ENCODE results near the gene CCDC146. TPM values are rescaled to one million over a fixed set of nuclear protein-coding genes. Genes with fewer than 3 reads are reported as not detected.
"Not testable (repeated sequence)": the region's sequence is repeated elsewhere in the genome, so short reads cannot be mapped to it uniquely, and the experiment has no call there.

The CCDC146 gene
- total and polyA plus RNA-seq, 10 of the 15 experiments (the other 5 are each of a cell fraction or from before 2014, with no cell fraction given) = 0.28 to 5.3 (median 1.3) TPM

DNA sequence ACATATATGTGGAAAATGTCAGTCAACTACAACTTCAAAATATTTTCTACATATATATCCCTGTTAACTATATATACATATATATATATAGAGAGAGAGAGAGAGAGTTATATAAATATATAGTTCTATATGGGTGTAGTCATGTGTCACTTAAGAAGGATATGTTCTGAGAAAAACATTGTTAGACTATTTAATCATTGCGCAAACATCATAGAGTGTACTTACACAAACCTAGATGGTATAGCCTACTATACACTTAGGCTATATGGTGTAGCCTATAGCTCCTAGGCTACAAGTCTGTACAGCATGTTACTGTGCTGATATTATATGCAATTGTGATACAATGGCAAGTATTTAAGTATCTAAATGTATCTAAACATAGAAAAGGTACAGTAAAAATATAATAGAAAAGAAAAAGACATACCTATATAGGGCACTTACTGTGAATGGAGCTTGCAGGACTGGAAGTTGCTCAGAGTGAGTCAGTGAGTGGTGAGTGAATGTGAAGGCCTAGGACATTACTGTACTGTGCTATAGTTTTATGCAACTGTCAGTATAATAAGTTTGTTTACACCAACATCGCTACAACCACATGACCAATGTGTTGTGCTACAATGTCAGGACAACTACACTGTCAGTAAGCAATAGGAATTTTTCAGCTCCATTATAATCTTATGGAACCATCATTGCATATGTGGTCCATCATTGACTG, 95.2 kb downstream of the CCDC146 start:
- no peak overlapping the region for H2AFZ ChIP-seq (ENCODE audit: control insufficient read depth, low read depth, low read length)
- WGBS (ENCODE audit: insufficient coverage, insufficient replicate concordance, low lambda C conversion rate, missing lambda C conversion rate) = 97% methylated on average over 2 of the region's 2 CpGs
- no peaks in the 10 kb centered on the region for H3K4me1 ChIP-seq (ENCODE audit: control insufficient read depth, insufficient read depth, low read length)
- in situ Hi-C loops (cut with MboI) (no loop called here), intact Hi-C loops (cut with micrococcal nuclease; ENCODE audit: unreplicated experiment) (no loop called here)
- no peak overlapping the region for H3K4me2 ChIP-seq (ENCODE audit: control insufficient read depth, insufficient read depth)
- H4K20me1 ChIP-seq (ENCODE audit: control insufficient read depth, insufficient read depth) = no peaks in the 10 kb centered on the region
- H3K79me2 ChIP-seq (ENCODE audit: control insufficient read depth, insufficient read depth, low read length) = no peaks in the 10 kb centered on the region
- H3K9ac ChIP-seq (ENCODE audit: control insufficient read depth, insufficient read depth, low read length) = no peak overlapping the region
- SMC1A ChIA-PET (ENCODE audit: uncharacterized antibody, unreplicated experiment) = interaction anchor here (0.5 to 2.0 kb wide), 6 partner anchors 11 to 225 kb away, joined by 3 to 6 read pairs (median 4); no protein-coding TSS in a partner anchor
- TF ChIP-seq, protein P1, sequence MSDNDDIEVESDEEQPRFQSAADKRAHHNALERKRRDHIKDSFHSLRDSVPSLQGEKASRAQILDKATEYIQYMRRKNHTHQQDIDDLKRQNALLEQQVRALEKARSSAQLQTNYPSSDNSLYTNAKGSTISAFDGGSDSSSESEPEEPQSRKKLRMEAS (IDR thresholded peaks at IDR 0.05; ENCODE audit: low read depth, low read length) = no peak
- TF ChIP-seq RUNX3 (IDR thresholded peaks at IDR 0.05; ENCODE audit: low read length) = no peak
- no peak for TF ChIP-seq YBX1 (IDR thresholded peaks at IDR 0.05)
- no peak for TF ChIP-seq MYB (IDR thresholded peaks at IDR 0.05; ENCODE audit: borderline replicate concordance, low read depth, low read length)
- BruUV-seq (replicated peaks) = no TSS peak
- RAD21 ChIA-PET (ENCODE audit: unreplicated experiment) = interaction anchor here (1.3 kb wide), 1 partner anchor 30 kb away, joined by 4 read pairs; no protein-coding TSS in a partner anchor
- no peak overlapping the region for H3K4me3 ChIP-seq
- FAIRE-seq = no peak
- H3K36me3 ChIP-seq (ENCODE audit: control insufficient read depth in 2 of 2, insufficient read depth in 2 of 2, low read length in 1 of 2) = no peaks in the 10 kb centered on the region
- CTCF ChIA-PET = interaction anchor here (2.9 kb wide), 1 partner anchor 29 kb away, joined by 9 read pairs; no protein-coding TSS in a partner anchor
- POLR2A ChIA-PET = no interaction called here
- no peak for ATAC-seq
- H3K27me3 ChIP-seq (replicated peaks in 1 of 2; ENCODE audit: control insufficient read depth in 2 of 2, insufficient read depth in 2 of 2, low read length in 1 of 2) = no peaks in the 10 kb centered on the region
- DNase-seq (ENCODE audit: low read depth, low spot score) = no peak
- H3K27ac ChIP-seq (ENCODE audit: control insufficient read depth, insufficient read depth) = no peak overlapping the region
- peaks cover 1% of the 10 kb centered on the region; the same call in 2 of the 3 replicates for H3K9me3 ChIP-seq (replicated peaks; ENCODE audit: control insufficient read depth, insufficient read depth, low read length)

DNA sequence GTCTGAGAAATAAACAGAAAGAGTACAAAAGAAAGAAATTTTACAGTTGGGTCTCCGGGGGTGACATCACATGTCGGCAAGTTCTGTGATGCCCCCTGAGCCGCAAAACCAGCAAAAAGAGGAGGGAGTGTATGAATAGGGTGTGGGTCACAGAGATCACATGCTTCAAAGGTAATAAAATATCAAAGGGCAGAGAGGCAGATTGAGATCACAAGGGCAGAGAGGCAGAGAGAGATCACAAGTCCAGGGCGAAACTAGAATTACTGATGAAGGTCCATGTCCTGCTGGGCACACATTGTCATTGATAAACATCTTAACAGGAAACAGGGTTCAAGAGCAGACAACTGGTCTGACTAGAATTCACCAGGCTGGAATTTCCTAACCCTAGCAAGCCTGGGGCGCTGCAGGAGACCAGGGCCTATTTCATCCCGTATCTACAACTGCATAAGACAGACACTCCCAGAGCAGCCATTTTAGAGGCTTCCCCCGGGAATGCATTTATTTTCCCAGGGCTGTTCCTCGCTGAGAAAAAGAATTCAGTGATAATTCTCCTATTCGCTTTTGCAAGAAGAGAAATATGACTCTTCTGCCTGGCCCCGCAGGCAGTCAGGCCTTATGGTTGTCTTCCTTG, 97.4 kb downstream of the CCDC146 start:
- H3K4me3 ChIP-seq; H3K79me2 ChIP-seq (ENCODE audit: control insufficient read depth, insufficient read depth, low read length); H3K4me2 ChIP-seq (ENCODE audit: control insufficient read depth, insufficient read depth); intact Hi-C loops (cut with micrococcal nuclease; ENCODE audit: unreplicated experiment); BruUV-seq (replicated peaks); FAIRE-seq; H3K27me3 ChIP-seq (replicated peaks in 1 of 2; ENCODE audit: control insufficient read depth in 2 of 2, insufficient read depth in 2 of 2, low read length in 1 of 2); H3K9me3 ChIP-seq (replicated peaks; ENCODE audit: control insufficient read depth, insufficient read depth, low read length); H3K27ac ChIP-seq (ENCODE audit: control insufficient read depth, insufficient read depth); H2AFZ ChIP-seq (ENCODE audit: control insufficient read depth, low read depth, low read length); in situ Hi-C loops (cut with MboI); H4K20me1 ChIP-seq (ENCODE audit: control insufficient read depth, insufficient read depth); H3K9ac ChIP-seq (ENCODE audit: control insufficient read depth, insufficient read depth, low read length); DNase-seq (ENCODE audit: low read depth, low spot score); RAD21 ChIA-PET (ENCODE audit: unreplicated experiment); ATAC-seq; POLR2A ChIA-PET; H3K36me3 ChIP-seq (ENCODE audit: control insufficient read depth in 2 of 2, insufficient read depth in 2 of 2, low read length in 1 of 2); H3K4me1 ChIP-seq (ENCODE audit: control insufficient read depth, insufficient read depth, low read length); SMC1A ChIA-PET (ENCODE audit: uncharacterized antibody, unreplicated experiment): not testable (repeated sequence)
- CTCF ChIA-PET = interaction anchor here (1.2 kb wide), 1 partner anchor 27 kb away, joined by 4 read pairs; no protein-coding TSS in a partner anchor
- 83% methylated on average over 10 of the region's 10 CpGs for WGBS (ENCODE audit: insufficient coverage, insufficient replicate concordance, low lambda C conversion rate, missing lambda C conversion rate)

Data from GM12878 (cell line).